HG03280 (cell line): ENCODE data around the gene MYL12A.
"Not testable (repeated sequence)": the region's sequence is repeated elsewhere in the genome, so short reads cannot be mapped to it uniquely, and the experiment has no call there.

Source experiments
- ATAC-seq: cut with Tn5 transposase; IDR thresholded peaks from one replicate; pipeline ENCODE4 v1.9.1; 2021; ENCODE audit warnings: mild to moderate bottlenecking, moderate library complexity; ENCODE audit not compliant: unreplicated experiment

The MYL12A gene

DNA sequence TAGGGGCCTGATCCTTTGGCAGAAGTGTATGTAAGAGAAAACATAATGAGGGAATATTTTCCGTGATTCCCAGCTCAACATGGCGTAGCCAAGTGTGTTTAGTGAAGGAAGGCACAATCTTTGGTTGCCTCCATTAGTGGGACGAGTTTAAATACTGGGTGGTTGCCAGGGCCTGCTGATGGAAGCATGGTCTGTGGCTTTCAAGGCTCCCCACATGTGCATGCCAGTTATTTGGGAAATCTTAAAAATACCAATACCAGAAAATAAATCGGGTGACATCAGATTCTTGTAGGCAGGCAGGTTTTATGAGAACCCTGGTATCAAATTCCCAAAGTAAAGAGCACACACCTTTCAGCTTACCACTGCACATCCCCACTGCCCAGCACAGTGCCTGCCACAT lies 7.1 kb downstream of the MYL12A start:
- ATAC-seq, result no peak

DNA sequence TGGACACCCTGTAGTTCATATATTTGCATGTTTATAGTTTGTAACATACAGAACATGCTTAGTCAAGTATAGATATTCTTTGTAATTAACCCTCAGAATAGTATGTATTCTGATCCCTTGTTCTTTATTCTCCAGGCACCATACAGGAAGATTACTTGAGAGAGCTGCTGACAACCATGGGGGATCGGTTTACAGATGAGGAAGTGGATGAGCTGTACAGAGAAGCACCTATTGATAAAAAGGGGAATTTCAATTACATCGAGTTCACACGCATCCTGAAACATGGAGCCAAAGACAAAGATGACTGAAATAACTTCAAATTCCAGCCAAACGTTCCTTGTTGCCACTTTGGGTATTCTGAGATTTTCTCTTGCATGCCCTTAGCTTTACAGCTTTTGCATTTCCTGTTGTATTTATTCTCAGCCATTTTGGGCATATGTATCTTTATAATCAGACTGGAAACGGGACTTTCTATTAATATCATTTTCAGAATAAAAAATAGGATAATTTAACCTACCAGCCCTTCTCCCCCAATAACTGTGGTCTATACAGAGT lies 8.1 kb downstream of the MYL12A start:
- no peak for ATAC-seq

DNA sequence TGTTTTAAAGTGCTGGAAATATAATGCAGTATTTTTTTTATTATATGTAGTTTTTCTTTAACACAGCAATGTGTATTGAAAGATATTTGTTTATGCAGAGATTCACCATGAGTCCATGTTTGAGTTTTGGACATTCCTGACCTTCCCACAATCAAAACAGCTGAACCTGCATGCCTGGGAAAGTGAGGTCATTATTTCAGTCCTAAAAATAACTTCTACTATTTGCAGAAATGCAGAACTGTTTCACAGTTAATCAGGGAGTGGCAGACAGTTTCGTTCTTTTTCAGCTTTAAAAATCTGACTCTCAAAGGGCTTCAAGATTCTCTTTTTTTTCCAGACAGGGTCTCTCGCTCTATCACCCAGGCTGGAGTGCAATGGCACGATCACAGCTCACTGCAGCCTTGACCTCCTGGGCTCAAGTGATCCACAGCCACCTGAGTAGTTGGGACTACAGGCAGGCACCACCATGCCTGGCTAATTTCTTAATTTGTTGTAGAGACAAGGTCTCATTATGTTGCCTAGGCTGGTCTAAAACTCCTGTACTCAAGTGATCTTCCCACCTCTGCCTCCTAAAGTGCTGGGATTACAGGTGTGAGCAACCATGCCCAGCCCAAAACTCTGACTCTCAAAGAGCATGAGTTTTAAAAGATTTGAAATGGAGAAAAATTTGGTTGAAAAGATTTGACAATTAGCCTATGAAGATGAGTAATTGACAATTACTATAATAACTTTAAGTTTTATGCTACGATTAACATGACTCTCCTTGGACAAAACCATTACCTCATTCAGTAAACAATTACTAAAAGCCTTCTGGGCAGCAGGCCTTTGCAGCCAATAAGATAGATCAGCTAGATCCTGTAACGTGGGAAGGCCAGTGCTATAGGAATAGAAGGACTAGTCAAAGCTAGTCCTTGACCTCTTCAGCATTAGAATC lies 9.4 kb downstream of the MYL12A start:
- no peak for ATAC-seq

DNA sequence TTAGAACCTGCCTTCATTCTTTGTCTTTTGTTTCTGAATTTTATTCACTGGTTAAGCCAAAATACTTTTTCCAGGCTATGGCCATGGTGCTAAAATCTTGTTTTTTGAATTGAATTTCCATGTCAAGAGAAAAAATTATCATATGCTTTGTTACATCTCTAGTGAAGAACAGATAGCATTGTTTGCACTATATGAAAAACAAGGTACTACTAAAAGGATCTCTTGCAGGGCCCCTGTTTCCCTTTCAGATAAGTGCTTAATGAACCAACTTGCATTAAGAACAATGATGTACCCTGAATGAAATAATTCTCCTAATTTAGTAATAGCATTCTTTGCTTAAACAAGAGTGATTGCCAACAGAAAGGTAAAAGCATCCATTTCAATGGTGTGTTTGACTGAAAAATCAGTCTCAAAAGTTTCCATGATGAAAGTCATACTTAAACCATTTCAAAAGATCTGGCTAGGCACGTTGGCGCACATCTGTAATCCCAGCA lies 10.1 kb downstream of the MYL12A start:
- ATAC-seq, result no peak

DNA sequence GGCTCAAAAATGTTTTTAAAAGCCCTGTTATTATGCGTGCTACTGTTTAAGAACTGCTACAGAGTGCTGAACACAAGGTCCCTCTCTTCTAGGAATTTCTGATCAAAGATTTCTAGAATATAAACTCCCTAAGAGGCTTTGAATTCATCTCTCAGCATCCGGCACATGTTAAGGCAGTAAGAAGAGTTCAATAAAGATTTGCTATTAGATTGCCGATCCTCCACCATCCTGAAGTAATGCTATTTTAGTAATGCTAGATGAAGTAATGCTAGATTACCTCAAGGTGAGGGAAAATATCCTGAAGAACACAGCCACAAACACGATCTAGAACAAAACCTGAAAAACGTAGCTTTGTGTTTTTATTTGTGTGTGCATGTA lies 13.4 kb downstream of the MYL12A start:
- no peak for ATAC-seq

DNA sequence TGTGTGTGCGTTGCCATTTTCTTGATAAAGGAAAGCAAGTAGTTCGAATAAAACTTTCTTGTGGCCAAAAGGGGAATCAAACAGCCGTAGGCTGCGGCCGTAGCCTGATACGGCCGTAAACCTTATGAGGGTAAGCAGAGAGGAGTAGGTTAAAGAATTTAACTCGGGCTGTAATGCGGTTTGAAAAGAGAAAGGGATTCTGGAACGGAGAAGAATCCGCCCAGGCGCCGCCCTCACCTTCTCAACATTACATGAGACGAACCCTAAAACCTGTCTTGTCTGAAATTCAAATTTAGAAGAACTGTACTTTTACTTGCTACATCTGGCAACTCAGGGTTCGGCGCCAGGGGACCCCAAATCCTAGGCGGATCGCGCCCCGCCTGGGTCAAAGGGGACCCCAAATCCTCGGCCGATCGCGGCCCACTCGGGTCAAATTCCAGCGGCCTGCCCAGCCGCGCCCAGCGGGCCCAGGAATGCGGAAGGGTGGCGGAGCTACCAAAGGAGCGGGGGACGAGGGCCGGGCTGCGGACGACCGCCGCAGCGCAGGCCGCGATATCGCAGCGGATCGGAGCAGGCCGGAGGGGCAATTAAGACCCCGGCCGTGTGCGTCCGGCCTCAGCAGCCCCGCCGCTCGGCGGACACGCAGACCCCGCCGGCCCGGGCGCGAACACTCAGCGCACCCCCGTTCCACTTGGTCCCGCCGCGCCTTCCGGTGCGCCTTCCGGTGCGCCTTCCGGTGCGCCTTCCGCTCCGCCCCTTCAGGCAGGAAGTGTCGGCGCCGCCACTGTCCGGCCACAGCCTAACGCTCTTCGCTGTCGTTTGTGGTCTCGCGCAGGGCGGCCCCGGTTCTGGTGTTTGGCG lies 14.0 kb downstream of the MYL12A start, which contains the start of gene MYL12B:
Gene MYL12B (plus strand): TSS at position 761 of the 861 bp plus-strand sequence. CDS start 10,766 bp downstream, outside the sequence.
- peak; percentile 90 for ATAC-seq

DNA sequence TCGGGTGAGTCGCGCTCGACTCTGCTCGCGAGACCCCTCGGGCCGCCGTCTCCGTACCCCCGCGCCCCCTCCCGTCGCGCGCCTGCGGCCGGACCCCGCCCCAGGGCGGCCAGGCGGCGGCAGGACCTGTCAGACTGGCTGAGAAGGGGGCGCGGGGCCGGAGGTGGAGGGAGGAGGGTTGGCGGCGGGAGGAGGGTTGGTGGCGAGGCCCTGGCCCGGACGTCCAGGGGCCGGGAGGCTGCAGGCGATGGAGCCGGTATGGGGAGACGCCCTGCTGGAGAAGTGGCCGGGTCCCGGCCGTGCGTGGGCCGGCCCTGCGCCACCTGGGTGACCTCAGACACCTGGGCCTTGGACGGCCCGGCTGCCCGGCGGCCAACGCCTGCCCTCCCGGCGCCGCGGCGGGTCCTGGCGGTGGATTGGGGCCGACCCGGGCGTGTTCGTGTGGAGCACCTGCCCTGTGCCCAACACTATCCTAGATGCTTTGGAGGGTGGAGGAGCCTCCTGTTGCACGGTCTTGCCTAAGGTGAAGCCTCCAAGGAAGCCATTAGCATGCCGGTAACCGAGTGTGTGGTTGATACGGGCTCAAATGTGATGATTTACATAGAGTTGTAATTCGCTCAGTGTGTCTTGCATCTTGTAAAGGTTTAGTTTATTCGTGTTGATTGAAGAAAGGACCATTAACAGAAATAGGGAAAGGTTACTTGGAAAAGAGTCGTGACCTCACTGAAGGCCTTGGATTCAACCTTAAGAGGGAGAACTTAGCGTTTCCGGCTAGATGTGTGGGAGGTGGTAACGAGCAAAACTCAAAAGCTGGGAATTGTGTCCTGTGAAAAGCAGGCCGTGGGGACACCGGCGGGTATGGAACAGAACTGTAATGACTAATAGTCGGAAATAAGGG lies 14.9 kb downstream of the MYL12A start:
- ATAC-seq, result peak; percentile 38

DNA sequence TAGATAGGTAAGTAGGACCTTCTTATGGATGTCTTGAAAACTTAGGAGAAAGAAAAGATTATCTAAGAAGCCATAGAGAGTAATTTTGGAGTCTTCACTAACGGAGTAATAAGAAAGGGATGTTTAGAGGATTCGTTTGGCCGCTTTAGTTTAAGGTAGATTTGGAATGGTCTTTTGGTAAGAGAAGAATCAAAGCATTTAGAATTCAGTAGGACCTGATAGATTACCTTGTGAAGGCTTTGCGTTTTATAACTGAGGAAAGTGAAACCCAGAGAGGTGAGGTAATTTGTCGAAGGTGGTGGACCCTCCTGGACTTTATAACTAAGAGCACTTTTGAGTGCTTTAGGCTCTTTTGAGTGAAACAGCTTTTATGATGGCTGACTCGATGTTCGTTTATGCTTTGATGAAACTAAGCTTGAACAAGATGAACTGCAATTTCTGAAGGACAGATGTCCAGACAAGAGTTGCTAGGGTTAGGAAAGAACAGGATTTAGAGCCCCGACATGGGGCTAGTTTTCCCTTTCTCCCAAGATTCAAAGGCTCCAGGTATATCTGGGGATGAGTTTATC lies 15.6 kb downstream of the MYL12A start:
- no peak for ATAC-seq

DNA sequence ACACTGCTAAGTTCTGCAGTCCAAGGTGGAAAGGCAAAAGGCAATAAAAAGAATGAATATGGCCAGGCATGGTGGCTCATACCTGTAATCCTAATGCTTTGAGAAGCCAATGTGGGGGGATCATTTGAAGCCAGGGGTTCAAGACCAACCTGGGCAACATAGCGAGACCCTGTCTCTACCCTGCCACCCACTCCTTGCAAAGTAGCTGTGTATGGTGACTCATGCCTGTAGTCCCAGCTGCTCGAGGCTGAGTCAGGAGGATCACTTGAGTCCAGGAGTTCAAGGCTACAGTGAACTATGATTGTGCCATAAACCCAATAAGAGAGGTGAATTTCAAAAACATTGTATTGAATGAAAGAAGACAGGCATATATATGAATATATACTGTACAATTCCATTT lies 16.8 kb downstream of the MYL12A start:
- no peak for ATAC-seq

DNA sequence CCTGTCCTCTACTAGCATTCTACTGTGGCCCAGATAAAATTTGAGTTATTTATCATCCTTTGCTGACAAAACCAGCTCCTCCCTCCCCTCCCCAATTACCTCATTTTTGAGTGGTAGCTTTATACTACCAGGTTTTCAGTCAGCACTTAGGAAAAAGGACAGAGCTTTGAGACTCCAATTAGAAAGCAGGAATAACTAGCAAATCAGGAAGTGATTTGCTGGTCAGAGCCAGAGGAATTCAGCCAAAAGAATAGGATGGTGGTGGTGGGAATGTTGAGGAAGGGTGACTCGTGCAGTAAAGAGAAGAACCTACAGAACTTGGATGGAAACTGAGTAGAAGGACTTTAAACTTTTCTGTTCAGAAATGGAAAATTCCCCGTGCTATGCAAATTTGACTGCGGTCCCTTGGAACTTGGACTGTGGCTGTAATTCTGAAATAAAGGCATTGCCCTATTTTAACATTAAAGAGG lies 18.0 kb downstream of the MYL12A start:
- no peak for ATAC-seq

DNA sequence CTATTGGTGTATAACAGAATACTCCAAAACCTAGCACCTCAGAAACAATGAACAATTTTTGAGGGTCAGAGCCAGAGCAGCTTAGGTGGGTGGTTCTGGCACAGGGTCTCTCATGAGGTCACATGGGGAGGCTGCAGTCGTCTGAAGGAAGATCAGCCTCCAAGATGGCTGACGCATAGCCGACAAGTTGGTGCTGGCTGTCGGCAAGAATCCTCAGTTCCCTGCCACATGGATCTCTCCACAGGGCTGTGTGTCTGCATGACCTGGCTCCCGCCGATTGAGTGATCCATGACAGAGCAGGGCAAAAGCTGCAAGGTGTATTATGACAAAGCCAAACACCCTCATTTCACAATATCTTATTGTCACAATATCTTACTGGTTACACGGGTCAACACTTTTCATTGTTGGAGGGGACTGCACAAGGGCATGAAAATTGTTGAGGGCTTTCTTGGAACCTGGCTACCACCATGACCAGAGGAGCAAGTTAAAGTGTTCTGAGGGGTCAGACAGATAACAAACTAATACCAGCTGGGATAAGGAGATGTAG lies 18.5 kb downstream of the MYL12A start:
- ATAC-seq, result no peak

DNA sequence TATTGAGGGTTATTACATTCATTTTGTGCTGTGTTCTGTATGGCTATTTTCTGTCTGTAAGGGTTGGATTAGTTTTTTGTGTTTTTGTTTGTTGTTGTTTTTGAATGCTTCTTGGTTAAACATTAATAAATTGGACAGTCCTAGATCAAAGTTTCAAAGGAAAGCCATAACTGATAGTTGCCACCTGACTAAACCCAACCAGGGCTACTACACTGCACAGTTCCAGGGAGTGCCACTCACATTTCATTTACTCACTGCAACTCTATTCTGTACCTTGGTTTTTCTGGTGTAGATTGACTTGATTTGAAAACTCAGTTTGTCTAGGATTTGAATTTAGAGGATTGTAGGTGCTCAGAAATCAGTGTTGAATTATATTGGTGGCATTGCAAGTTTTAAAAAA lies 20.7 kb downstream of the MYL12A start:
- ATAC-seq, result no peak

DNA sequence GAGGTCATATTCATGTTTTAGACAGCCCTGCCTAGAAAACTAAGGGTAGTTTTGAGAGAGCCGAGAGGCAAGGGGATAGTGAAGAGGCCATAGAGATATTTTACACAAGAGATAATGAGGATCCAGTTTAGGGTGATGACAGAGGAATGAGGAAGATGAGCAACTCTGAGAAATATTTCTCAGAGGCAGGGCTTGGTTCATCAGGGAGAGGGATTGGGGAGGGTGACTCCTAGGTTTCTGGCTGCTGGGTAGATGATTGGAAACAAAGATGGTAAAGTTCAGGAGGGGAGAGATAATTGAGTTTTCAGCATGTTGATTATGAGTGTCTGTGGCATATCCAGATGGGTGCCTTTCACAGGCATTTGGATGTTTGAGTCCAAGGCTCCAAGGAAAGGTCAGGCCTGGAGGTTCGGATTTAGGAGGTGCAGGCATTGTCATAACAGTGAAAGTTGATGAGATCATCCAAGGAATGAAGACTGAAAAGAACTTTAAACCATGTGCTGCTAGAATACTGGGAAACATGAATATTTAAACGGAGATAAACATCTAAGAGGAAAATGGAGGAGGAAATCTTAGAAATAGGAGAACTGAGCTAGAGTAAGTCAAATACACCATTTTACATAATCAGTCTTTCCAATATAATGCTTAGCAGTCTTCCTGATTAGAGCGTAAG lies 21.8 kb downstream of the MYL12A start:
- no peak for ATAC-seq

DNA sequence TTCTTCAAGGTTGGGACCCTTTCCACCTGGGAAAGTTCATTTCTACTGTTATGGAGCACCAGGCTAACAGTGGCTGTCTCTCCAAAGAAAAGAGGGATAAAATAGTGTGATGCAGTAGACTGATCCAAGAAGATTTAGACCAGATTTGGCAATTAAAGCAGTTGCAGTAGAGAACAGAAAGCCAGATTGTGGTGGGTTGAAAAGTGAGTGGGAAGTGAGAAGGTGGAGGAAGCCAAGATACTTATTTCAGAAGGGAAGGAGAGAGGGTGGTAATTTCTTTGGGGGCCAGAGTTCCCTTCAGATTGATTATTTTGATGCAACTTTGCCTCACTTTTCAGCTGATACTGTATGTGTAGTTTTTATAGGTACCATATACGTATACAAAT lies 22.3 kb downstream of the MYL12A start:
- no peak for ATAC-seq

DNA sequence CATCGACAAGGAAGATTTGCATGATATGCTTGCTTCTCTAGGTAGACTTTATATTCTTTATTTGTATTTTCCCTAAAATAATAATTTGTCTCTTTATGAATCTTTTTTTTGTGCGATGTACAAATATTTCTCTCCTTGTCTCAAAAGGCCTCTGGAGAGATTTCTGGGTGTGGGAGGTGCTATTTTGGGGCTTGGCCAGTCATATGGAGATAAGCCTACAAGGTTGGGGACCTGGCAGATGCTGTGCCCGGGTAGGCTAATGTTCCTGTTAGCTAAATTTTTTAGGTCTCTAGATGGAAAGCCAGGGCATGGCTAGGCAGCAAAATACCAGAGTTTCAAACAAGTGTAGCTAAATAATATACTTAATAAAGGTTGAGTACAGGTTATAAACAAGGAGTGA lies 25.4 kb downstream of the MYL12A start:
- no peak for ATAC-seq

DNA sequence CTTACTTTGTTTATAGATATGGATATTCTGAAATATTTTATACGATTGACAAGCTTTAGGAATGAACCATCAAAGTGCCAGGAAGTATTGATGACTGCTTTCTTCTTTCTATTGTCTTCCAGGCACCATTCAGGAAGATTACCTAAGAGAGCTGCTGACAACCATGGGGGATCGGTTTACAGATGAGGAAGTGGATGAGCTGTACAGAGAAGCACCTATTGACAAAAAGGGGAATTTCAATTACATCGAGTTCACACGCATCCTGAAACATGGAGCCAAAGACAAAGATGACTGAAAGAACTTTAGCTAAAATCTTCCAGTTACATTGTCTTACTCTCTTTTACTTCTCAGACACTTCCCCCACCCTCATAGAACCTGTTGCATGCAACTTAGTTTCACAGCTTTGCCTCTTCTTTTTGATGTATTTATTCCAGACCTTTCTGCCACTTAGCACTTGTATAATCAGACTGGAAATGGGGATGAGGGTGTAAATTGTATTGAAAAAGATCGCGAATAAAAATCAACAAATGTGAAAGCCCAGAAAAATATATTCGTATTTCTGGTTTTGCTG lies 30.1 kb downstream of the MYL12A start:
- ATAC-seq, result not testable (repeated sequence)

DNA sequence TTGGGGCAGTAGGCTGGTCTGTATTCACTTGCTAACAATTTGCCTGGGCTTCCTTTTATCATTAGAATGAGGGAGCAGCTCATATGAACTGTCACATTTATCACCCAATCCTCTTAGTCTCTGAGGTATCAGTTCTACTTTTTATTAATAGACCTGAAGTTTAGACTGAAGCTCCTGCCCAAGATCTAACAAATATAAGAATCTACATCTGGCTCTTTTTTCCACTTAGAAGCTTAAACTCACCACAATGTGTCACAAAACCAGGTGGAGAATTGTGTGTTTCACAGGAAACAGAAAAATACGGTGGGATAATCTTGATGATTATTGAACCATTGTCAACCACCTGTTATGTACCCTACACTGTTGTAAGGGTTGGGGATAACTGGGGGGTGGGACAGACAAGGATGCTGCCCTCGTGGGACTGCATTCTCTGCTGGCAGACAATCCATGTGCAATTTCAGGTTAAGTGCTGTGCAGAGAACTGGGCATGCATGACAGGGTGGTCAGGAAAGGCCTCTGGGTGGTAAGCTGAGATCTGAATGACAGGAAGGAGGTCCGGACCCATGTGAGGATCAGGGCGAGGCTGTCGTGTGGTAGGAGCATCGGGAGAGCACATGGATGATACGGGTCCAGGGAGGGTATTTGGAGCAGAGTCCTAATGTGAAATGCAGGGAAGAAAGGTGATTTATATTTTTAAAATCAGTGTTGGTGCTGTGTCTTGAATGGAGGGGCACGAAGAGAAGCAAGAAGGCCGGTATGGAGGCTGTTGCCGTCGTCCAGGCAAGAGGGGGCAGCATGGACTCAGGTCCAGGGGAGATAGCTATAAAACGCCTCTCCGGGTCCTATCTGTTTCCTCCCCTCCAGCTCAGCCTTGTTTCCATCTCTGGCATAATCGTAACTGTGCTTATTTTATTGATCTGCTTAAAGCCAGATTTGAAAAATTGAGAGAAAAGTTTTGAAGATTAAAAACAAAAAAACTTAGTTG lies 31.9 kb downstream of the MYL12A start:
- peak; percentile 70 for ATAC-seq
